Activated effector memory CD4-positive, alpha-beta T cell treated with anti-CD3 and anti-CD28 coated beads, Interleukin-2, amount 50 U/mL, for 16 hours (primary cell): ENCODE results near the gene FANCC.

ENCODE experiments used
- DNase-seq: peaks from one replicate; pipeline ENCODE4 v3.0.0-alpha.2; 2020

Gene FANCC

GRCh38 chr9:95137587-95138145 is 179.8 kb downstream of the FANCC start:
- no peak for DNase-seq

DNA sequence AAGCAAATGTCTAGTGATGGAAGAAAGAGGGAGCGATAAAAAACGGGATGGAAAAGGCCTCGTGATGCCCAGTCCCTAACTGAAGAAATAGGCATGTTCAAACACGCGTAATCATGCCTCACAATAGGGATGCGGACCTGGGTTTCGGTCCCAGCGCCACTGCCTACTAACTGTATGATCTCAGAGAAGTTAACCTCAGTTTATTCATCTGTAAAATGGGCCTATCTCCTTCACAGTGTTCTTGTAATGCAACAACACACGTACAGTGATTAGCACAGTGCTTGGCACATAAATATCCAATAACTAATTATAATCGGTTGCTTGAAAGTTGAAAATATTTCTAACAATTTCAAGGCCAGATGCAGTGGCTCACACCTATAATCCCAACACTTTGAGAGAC is 181.8 kb downstream of the FANCC start:
- no peak for DNase-seq

DNA sequence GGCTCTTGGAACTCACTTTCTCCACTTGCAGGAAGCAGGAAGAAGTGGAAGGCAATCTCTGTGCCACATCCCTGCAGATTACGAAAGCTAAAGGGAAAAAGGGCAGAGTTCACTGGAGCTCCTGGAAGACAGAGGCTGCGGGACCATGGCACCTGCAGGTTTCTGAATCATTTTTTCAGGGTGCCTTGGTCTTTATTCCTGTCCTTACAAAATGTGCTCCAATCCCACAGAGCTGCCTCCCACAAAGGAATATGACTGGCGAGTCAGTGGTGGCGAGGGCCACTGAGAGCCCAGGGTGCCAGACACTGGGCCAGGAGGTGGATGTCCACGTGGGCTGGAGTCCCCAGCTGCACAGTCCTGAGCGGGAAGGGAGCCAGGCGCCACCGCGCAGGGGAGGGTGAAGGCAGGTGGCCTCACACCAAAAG is 183.0 kb downstream of the FANCC start:
- DNase-seq: no peak

DNA sequence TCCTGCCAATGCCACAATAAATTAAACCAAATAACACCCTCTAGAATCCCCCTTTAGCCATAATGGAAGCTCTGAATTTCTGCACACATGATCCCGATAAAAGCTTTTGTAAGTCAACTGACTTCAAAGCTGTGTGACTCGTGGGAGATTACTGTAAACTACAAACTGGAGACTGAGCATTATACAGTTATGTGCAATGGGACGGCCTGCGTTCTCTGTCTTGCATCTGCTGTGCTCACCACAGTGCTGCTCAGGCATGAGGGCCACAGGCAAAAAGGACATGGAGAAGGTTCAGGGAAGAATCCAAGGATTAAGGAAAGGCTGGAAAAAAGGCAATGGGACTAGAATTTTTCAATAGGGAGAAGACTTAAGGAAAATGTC is 184.2 kb downstream of the FANCC start:
- DNase-seq: no peak

DNA sequence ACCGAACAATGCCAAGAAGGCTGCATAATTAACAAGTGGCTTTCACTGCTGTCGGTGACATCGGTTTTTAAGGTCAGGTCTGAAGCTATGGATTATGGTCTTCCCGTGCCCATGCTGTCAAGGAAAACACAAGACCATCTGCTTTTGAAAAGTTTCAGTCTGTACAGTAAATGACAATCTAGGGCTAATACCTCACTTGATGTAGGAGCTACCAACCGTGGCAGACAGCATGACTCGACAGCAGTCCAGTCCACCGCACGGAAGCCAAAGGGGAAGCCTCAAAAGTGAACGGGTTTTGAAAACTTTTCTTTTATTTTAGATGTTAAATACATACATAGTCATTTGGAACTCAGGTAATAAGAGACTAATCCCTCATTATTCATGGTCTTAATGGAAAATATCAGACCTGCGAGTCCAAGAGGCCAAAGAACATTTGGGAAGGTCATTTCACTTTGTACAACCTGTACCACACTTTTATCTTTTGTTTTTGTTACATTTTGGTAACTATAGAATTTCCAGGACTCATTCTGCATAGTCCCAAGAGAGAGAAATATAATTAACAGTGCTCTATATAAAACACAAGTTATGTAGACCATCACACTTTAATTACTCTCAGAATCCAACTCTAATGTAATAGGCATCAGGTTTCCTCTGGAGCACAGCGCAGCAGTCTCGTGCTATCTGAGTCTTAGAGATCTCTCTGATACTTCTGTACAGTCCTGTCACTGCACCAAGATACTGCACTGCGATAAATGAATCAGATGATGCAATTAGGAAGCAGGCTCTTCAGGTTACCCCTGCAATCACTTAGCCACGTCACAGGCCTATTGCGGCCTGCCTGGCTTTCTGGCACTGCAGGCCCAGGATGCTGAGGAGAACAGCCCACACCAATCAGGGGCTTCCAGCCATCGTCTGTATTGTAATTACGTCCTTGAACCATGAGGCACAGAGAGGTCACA is 184.9 kb downstream of the FANCC start:
- DNase-seq: no peak

DNA sequence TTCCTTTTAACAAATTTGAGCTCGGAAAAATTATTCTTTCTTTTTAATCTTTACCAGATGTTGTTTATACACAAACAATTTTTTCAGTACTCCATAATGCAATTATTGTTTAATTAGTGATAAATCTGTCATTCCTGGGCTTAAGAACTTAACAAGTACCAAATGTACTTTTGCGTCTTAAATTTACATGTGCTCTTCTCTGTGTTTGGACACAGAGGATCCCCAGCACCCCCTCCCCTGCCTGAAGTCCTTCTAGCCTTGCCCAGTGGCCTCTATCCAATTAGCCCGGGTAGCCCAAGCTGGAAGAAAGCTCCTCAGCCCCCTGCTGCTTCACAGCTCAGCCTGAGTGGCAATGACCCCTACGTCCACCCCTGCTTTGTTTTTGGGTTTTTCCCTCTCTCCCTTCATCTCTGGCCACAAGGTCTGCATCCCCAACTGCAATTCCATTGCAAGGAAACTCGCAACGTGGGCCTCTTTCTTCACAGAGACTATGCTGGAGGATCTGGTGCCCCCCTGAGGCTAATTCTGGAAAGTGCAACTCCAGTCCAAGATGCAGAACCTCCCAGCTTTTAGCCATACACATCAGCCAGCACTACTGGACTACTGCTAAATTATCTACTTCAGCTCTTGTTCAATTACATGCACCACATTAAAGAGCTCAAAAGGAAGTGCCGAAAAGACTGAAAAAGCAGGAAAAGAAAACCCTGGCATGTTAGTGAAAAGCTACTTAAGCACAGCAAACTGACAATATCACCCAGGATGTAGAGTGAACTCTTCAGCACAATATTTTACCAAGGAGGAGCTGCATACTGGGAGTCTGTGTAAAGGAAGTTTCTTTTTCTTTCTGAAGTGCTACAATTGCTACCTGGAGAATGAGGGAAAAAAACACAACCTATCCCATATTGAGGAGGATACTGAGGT is 186.2 kb downstream of the FANCC start:
- DNase-seq: peak; percentile 76

DNA sequence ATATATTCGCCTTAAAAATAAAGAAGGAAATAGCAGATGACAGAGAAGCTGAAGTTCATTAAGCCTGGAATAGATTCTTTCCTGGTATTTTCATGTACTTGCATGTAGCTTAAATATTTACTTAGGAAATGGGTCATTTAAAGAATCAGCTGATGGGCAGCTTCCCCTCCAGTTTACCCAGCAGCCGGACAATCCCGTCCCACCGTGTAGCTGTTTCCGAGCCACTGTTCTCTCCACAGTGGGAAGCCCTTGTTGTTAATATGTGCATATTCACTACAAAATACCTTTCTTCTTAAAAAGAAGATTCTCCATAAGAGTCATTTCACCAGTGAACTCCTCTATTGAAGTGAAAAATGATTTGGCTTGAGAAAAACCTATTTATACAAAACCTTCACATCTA is 187.0 kb downstream of the FANCC start:
- DNase-seq: no peak

DNA sequence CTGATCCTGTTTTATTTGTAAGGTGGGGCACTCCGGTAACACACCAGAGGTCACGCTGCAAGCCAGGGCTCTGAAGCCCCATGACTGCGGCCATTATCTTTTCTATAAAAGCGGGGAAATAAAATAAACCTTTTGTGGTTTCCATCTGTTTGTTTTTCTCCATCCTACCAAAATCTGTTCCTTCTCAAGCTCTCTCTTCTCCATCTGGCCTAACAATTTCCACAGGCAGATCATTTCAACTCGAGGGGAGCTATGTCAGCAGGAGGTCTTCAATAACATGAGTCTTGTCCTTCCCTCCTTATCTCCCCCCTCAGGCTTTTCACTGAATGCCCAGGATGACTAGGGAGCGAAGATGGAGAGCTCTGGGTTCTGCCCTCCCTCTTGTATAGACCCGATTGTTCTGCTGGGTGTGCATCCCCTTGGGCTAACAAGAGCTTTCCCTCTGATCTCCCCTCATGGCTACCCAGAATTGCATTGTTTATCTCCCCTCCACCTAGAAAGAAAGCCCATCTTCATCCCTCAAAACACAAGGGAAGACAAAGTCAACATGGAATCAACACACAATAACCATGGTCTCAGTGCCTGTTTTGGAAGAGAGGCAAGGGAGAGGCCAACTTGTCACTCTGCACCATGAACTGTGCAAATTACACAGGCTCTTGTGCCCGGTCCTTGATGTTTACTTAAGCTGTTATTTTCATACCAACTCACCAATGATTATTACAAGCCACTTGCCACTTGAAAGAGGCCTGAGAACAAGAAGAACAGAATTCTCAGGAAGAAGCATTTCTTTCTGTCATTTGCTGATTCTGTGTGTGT is 187.8 kb downstream of the FANCC start:
- no peak for DNase-seq

- DNase-seq: no peak
Measured at GRCh38 chr9:95128177-95128524, 189.4 kb downstream of the FANCC start.

- DNase-seq: peak; percentile 87
Measured at GRCh38 chr9:95127249-95128176, 190.0 kb downstream of the FANCC start.

DNA sequence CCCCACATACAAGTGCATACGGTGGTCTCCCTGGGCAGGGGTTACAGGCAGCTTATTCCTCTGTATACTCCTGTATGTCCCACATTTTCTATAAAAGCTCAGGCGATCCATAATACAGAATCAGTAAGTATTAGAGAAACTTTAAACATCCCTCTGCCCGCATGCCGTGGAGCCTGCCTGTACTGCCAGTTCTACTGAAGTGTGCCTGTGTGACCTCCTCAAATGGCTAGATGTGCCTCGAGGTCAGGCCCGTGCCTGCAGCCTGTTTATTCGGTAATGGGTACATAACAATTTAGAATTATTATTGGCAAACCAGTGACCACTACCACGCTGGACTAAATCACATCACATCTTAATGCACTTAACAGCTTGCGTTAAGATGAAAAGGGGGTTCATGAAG is 190.8 kb downstream of the FANCC start:
- DNase-seq: no peak

DNA sequence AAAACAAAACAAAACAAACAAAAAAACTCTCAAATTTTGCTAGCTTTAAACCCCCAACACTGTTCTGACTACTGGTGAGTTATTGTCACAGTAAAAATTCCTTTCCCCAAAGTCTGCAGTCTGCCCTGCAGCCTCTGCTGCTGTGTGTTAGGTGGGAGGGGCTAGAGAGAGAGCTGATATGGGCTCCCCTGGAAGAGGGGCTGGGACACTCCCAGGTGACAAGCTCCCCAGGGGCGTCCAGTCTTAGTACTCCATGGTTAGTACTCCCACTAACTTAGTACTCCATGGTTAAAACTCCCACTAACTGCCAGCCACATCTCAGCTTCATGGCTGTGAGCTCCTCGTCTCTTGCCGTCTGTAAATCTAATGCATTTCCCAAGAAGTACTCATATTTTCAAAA is 191.9 kb downstream of the FANCC start:
- DNase-seq: no peak

DNA sequence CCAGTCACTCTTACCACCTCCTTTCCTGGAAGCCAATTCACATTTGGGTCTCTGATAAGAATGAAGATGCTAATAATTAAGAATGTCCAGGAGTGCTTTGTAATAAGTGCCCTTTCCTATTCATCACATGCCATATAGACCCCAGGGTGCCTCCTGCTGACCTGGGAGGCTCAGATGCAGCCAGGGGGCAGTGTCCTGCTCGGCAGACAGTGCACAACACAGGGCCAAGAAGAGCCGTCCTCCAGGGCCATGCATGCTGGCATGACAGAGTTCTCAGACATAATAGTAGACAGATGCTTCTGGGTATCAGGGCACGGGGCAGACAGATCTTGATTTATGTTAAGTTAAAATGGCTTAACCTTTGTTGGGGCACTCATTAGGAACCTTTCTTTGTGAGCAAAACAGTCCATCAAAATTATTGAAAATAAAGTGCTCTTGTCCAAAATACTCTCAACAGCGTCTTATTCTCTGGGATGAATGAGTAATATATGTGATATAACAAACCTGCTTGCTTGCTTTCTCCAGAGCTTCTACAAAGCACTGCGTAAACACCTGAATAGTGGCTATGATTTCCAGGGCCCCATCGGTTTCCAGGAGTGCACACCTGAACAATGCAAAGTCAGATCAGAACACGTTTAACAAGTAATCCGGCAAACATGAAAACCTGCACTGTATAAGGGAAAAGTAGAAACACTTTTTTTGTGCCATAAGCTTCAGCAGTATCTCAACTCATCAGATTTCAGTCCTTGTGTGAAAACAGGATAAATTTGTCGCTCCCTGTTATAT is 192.7 kb downstream of the FANCC start:
- DNase-seq: no peak

DNA sequence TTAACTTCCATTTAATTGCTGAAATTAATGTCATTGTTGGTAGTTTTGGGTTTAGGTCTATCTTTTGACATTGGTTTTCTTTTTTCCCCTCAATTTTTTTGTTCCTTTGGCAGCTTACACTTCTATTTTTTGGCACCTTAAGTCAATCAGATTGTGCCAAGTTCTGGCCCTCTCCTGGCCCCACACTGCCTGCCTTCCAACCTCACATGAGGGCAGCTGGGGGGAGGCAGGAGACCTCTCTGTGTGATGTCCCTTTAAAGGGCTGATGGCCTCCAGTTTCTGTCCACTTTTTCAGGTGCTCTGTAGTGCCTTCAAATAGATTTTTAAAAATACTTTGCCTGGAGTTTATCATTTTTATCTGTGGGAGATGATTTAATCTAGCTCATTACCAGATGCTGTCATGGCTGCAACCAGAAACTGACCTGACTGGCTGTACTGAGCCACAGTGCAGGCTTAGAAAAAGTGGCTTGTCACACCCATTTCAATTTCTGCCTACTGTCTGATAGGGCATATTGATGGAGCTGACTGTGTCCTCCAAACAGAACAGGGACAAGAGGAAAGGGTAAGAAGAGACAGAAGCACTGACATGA is 196.6 kb downstream of the FANCC start:
- DNase-seq: no peak

DNA sequence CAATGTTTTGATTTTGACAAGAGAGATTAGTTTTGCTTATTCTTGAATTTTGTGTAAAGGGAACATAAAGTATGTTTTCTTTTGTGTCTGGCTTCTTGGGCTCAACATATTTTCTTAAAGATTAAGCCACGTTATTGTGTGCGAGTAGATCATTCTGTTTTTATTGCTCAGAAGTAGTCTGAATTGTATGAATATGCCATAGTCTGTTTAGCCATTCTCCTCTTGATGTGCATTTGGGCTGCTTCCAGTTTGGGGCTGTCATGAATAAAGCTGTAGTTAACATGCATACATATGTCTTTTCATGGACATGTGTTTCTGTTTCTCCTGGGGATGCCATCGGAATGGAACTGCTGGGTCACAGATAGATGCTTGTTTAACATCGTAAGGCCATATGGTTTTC is 198.9 kb downstream of the FANCC start:
- DNase-seq: no peak

GRCh38 chr9:95116808-95117204 is 200.7 kb downstream of the FANCC start:
- no peak for DNase-seq

- DNase-seq: no peak
Measured at GRCh38 chr9:95116002-95116807, 201.3 kb downstream of the FANCC start.

DNA sequence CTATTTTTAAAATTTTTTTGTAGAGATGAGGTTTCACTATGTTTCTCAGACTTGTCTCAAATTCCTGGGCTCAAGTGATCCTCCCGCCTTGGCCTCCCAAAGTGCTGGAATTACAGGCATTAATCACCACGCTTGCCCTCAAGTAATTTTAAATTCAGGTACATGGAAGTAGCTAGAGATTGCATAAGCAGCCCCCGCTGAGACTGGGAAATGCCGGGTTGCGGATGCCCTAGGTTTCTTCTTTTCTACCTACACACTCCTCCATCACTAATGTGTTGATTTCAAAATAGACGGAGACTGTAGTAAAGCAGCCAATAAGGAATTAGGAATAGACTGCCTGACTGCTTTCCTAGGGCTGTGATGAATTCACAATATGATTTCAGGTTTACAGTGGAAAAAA is 202.4 kb downstream of the FANCC start:
- DNase-seq: no peak
